LNCAP (cell line): ENCODE results near the gene PATJ.

Experiments
- TF ChIP-seq, protein P1 (sequence below): fragments of 450-650 bp; IDR thresholded peaks from 2 replicates; pipeline ENCODE4 v1.5.1; 2017; ENCODE audit warnings: mild to moderate bottlenecking

The PATJ gene

GRCh38 chr1:61983236-61983635, 241.0 kb downstream of the PATJ start:
- TF ChIP-seq, protein P1, sequence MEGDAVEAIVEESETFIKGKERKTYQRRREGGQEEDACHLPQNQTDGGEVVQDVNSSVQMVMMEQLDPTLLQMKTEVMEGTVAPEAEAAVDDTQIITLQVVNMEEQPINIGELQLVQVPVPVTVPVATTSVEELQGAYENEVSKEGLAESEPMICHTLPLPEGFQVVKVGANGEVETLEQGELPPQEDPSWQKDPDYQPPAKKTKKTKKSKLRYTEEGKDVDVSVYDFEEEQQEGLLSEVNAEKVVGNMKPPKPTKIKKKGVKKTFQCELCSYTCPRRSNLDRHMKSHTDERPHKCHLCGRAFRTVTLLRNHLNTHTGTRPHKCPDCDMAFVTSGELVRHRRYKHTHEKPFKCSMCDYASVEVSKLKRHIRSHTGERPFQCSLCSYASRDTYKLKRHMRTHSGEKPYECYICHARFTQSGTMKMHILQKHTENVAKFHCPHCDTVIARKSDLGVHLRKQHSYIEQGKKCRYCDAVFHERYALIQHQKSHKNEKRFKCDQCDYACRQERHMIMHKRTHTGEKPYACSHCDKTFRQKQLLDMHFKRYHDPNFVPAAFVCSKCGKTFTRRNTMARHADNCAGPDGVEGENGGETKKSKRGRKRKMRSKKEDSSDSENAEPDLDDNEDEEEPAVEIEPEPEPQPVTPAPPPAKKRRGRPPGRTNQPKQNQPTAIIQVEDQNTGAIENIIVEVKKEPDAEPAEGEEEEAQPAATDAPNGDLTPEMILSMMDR, result no peak

DNA sequence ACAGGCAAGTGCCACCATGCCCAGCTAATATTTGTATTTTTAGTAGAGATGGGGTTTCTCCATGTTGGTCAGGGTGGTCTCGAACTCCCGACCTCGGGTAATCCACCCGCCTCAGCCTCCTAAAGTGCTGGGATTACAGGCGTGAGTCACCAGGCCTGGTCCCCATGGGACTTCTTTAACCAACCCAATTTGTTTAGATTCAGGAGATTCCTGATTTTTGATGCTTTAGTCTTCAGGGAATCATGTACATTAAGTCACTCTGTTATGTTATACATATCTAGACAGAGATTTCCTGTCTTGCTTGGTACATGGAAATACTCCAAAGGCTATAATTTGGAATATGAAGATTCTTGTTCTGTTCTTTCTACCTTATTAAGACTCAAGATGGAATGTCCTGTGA, 250.0 kb downstream of the PATJ start:
- TF ChIP-seq, protein P1, result no peak

DNA sequence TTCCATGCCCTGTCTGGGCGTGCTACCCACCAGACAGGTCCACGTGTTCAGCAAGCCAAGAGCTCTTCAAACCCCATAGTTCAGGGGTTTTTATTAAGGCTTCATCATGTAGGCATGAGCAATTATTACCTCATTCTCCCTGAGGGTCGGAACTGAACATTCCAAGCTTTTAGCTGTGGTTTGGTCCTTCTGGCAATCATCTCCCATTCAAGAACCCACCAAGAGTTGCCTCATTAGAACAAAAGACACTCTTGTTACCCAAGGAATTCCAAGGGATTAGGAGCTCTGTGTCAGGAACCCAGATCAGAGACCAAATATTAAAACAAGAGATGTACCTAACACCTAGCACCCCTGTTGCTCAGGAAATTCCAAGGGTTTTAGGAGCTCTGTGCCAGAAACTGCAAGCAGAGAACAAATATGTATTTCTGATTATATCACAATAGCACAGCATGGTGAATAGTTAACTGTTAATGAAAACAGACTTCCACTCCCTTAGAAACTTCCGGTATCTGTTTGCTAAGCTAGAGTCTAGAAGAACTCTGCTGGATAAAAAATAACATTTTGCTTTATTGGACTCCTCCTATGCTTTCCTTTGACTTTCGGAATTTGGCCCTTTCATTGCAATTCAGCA, 251.2 kb downstream of the PATJ start:
- TF ChIP-seq, protein P1, result no peak

GRCh38 chr1:61995641-61996040, 253.4 kb downstream of the PATJ start:
- TF ChIP-seq, protein P1, result no peak

DNA sequence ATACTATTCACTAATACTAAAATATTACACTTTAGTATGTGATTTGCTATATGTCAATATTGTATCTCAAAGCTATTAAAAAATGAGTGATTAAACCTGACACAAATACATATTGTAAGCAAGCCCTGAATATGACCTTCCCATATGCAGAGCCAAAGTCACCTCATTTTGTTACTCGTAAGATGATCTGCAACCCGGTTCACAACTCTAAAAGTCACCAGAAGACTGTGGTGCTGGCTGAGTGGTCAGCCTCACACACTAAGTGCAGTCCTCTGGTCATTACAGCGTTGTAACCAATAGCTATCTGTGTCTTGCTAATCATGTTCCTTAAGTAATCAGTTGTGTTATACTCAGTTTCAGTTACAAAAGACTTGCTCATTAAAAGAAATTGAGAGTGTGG, 254.8 kb downstream of the PATJ start:
- TF ChIP-seq, protein P1, result no peak

DNA sequence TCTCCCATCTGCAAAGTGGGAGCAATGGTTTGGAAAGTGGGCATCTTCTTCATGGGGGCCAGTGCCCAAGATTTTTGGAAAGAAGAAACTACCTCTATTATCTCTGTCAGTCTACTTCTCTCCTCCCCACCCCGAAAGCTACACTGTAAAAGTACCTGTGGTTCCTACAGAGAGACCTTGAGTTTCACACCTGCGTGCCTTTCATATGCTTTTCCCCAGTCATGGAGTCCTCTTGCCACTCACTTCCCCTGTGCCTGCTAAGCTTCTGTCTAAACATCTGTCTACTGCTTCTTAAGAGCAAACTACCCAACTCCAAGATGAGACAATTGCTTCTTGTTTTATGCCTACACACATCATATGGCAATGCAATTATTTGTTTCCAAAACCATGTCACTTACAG, 261.5 kb downstream of the PATJ start:
- TF ChIP-seq, protein P1, result no peak

DNA sequence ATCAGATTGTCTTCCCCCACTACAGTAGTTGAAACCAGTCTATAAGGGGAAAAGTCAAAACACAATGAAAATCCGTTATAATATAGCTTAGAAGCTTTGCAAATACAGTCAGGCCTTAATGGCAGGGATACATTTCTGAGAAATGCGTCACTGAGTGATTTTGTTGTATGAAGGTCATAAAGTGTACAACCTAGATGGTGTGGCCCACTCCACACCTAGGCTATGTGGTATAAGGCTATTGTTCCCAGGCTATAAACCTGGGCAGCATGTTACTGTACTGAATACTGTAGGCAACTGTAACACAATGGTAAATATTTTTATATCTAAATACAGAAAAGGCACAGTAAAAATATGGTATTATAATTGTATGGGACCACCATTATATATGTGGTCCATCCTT, 264.4 kb downstream of the PATJ start:
- TF ChIP-seq, protein P1, result no peak

GRCh38 chr1:62011006-62011405, 268.7 kb downstream of the PATJ start:
- TF ChIP-seq, protein P1, result no peak
